HG03460 (cell line): Measurements from ENCODE around the gene TWSG1.
"Not testable (repeated sequence)": the region's sequence is repeated elsewhere in the genome, so short reads cannot be mapped to it uniquely, and the experiment has no call there.

Source experiments
- ATAC-seq: cut with Tn5 transposase; IDR thresholded peaks from one replicate; pipeline ENCODE4 v1.9.1; 2021; ENCODE audit not compliant: unreplicated experiment

Gene TWSG1

DNA sequence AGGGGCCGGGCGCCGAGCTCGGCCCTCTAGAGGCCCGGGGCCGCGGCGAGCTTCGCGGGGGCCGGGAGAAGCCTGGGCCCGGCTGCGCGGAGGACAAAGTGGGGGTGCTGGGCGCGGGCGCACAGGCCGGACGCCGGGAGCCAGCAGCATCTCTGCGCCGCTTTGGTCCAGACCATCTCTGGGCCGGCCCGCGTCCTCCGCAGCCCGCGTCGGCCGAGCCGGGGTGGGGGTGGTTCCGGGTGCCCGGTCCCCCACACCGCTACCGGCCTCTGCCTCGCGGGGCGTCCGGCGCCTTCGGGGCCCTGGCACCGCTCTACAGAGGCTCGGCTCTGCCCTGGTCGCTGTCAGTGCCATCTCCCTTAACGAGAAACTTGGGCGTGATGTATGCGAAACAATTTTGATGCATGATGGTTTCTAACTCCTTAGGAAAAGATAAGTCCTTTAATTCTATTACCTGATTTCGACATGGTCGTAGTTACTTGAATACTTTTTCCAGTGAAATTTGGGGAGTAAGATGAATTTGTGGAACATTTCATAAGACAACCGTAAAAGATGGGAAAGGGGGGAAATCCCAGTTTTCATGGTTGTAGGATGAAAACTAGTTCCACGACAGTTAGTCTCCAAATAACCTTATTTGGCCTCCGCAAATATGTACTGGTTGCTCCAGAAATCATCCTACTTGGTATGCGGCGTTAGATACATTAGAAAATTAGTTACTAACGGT is 562 bp downstream of the TWSG1 start:
- peak; percentile 45 for ATAC-seq

DNA sequence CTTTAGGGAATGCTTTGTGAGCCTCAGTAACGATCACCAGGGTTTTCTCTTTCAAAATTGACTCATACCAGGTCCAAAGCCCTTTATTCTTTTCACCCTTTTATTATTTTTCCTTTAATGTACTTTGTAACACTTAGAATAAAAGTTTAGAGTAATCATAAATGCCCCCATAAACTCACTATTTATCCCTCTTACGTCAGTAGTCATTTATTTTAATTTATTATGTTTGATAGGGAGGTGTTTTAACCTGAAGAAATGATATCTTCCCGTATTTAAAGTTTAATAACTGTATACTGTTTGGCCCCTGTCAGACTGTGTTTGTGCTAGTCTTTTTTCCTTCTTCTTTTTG is 1.1 kb downstream of the TWSG1 start:
- no peak for ATAC-seq

GRCh38 chr18:9336827-9337226 is 2.3 kb downstream of the TWSG1 start:
- no peak for ATAC-seq

- no peak for ATAC-seq
Measured at GRCh38 chr18:9337873-9338272, 3.3 kb downstream of the TWSG1 start.

- ATAC-seq, result no peak
Measured at GRCh38 chr18:9340472-9340871, 5.9 kb downstream of the TWSG1 start.

- ATAC-seq, result no peak
Measured at GRCh38 chr18:9343577-9343976, 9.0 kb downstream of the TWSG1 start.

DNA sequence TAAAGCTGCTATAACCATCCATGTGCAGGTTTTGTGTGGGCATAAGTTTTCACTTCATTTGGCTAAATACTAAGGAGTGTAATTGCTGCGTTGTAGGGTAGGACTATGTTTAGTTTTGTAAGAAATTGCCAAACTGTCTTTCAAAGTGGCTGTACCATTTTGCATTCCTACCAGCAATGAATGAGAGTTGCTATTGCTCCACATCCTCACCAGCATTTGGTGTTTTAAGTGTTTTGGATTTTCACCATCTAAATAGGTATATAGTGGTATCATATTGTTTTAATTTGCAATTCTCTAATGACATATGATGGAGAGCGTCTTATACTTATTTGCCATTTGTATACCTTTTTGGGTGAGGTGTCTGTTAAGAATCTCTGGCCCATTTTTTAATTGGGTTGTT is 12.2 kb downstream of the TWSG1 start:
- no peak for ATAC-seq

DNA sequence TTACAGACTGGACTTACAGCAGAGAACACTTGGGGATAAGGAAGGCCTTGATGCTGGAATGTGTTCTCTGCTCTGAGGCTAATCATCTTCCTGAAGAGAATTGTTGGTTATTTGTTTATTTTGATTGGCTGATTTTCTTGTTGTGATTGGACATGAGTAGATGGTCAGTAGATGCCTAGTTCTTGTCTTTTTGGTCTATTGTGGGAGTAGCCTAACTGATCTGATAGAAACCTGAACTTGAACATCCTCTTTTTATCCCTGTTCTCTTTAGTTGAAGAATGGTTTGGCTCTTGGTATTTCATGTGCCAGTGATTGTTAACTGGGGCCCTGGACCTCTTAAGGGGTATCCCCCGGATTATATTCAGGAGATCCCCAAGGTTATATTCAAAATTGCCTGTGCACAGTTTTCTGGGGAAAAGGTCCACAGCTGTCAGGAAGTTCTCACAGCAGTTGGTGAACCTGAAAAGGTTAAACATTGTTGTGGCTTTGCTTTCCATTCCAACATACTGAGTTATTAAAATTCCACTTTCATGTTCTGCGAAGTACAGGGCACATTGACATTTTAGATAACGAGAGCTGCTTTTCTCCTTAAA is 13.6 kb downstream of the TWSG1 start:
- ATAC-seq, result no peak

DNA sequence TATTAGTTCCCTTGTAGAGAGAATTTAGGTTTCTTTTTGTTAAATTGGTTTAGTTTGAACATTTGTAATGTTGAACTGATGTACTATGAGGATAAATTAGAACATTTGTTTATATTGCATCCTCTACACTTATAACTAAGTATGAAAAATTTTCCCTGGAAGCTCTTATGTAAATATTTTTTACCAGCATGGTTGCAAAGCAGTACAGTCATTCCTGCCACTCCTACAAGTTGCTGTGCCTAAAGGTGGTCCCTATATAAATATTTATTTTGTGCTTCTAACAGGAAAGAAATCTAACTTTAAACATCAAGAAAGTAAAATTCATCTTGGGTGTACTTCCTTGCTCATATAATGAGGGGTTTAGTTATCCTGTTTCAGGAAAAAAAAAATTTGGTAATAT is 14.2 kb downstream of the TWSG1 start:
- no peak for ATAC-seq

- peak; percentile 84 for ATAC-seq
Measured at GRCh38 chr18:9353596-9353995, 19.0 kb downstream of the TWSG1 start.

- no peak for ATAC-seq
Measured at GRCh38 chr18:9354256-9354655, 19.7 kb downstream of the TWSG1 start.

- no peak for ATAC-seq
Measured at GRCh38 chr18:9356976-9357375, 22.4 kb downstream of the TWSG1 start.

DNA sequence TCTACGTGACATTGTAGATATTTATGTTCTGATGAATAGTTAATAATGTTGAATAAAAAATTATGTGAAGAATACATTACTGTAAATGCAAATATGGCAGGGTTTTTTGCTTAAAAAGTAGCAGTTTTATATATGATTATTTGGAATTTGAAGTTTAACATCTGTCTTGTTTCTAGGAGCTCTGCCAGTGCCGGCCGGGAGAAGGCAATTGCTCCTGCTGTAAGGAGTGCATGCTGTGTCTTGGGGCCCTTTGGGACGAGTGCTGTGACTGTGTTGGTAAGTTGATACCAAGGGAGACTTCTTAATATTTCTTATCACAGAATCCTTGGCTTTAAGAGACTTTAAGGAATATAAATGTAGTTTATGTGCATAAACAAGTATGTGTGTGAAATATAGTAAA is 25.2 kb downstream of the TWSG1 start:
- ATAC-seq, result no peak

DNA sequence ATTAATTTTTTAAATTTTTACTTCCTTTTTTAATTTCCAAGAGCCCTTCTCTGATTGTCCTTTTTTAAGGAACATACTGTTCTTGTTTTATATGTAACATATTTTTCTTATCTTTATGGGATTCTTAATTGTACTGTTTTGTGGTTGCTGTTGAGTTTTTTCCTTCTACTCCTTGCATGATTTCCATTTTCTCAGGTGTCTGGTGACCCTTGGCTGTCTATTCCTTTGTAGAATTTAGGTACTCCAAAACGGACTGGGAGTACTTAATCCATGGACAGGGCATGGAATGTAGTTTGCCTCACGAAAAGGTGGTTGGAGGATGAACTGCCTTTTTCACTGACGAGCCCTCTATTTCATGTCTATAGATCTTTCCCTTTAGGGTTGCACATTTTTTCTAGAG is 26.6 kb downstream of the TWSG1 start:
- ATAC-seq, result no peak

GRCh38 chr18:9362869-9363268 is 28.3 kb downstream of the TWSG1 start:
- ATAC-seq, result no peak

- no peak for ATAC-seq
Measured at GRCh38 chr18:9364242-9364641, 29.7 kb downstream of the TWSG1 start.

DNA sequence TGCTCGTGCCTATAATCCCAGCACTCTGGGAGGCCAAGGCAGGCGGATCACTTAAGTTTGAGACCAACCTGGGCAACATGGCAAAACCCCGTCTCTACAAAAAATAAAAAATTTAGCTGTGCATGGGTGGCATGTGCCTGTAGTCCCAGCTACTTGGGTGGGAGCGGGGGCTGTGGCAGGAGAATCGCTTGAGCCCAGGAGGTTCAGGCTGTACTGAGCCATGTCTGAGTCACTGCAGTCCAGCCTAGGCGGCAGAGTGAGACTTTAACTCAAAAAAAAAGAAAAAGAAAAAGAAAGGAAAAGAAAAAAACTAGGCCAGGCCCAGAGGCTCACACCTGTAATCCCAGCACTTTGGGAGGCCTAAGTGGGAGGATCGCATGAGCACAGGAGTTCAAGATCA is 30.8 kb downstream of the TWSG1 start:
- no peak for ATAC-seq

GRCh38 chr18:9366126-9366714 is 31.6 kb downstream of the TWSG1 start:
- ATAC-seq, result no peak

- ATAC-seq, result not testable (repeated sequence)
Measured at GRCh38 chr18:9373254-9373653, 38.7 kb downstream of the TWSG1 start.

- ATAC-seq, result no peak
Measured at GRCh38 chr18:9379118-9379517, 44.5 kb downstream of the TWSG1 start.

DNA sequence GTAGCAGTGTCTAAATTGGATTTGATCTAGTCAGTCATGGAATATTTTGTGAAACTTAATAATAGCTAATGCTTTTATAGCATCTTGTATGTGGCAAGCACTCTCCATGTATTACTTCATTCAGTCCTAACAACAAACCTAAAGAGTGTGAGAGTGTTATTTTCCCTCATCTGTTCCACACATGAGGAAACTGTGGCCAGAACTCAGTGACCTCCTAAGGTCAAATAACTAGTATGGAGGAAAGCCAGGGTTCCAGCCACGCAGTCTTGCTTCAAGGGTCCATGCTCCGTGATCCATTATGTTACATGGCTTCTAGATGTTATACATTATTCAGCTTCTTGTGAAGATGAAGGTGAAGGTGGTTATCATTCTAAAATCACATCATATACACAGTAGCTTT is 45.5 kb downstream of the TWSG1 start:
- no peak for ATAC-seq

- no peak for ATAC-seq
Measured at GRCh38 chr18:9380621-9381395, 46.2 kb downstream of the TWSG1 start.
